Measurements from ENCODE around the gene DYNLT4.
"Not testable (repeated sequence)": the region's sequence is repeated elsewhere in the genome, so short reads cannot be mapped to it uniquely, and the experiment has no call there.

DYNLT4 gene

DNA sequence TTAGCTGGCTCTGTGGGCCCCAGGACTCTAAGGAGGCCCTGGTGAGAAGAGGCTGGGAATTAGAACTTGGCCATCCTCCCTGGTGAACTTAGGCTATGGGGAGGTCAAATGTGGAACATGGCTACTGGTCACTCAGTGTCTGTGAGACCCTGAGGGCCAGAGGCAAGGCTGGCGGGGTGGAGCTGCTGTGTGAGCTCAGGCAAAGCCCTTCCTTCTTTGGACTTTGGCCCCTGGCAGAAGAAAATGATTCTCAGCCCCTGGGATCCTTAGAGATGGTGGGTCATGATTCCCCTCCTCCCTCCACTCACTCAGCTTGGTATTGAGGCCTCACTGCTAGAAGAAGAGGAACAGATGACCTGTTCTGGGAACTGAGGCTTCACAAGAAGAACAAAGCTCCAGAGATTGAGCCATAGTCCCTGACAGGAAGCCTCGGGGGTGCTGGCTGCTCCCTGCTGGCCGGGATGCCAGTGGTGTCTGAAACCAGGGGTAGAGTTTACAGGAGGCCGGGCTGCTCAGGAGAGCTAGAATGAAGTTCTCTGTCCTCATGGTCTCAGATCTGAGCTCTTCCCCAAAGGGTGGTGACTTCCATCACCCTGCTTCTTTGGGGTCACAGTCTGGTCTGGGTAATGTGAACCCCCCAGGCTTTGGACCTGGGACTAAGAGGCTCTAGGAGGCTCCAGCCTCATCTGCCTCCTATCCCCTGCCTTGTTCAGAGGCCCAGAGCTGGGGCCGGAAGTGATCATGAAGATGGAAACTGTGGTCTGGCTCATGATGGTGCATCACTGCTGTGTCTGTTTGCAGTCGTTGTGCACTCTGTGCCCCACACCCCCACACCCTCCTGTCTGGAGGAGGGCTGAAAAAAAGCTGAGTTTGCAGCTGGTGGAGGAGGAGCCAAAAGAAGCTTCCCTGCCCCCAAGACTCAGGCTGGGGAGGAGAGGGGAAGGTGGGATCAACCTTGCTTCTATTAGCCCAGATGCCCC, 2.1 kb upstream of the DYNLT4 start:
- peak; percentile 77 for DNase-seq (ENCODE audit: low read depth)

DNA sequence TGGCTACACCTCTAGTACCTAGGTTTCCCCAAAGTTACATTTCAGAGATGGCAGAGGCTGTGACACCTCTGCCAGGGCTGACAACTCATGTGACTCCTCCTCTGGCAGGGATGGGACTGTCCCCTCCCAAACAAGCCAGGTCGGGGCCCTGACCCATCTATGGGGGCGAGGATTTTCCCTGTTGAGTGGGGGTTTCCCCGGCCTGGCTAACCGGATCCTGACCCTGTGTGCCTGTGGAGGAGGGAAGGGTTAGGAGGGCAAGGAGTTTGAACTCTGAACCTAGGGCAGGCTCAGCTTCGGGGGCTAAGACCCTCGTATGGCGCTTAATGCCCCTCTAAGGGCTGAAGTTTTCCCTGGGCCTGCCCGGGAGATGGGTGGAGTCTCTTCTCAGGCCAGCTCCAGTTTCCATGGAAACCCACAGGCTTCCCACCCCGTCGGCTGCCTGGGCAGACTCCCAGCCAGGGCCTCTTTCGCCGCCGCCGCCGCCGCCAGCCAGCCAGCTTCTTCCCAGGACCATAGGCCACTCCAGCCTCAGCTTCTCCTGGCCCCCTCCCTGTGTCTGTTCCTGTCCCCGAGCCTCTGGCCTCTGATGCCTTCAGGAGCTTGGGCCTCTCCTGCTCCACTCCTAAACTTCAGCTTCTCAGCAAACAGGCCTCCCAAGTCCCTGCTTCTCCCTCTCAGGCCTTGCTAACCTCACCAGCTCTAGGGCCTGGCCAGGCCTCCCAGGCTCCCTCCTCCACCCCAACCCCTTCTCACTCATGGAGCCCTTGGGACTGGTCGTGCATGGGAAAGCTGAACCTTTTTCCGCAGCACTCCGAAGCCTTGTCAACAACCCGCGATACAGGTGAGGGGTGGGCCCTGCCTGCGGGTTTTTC, 1.1 kb upstream of the DYNLT4 start, which contains the start of gene BTBD19:
BTBD19 (plus strand) TSS at position 461 of the 875 bp plus-strand sequence; CDS start at position 759, 298 bp downstream.
- peak; percentile 94 for DNase-seq (ENCODE audit: low read depth)

DNA sequence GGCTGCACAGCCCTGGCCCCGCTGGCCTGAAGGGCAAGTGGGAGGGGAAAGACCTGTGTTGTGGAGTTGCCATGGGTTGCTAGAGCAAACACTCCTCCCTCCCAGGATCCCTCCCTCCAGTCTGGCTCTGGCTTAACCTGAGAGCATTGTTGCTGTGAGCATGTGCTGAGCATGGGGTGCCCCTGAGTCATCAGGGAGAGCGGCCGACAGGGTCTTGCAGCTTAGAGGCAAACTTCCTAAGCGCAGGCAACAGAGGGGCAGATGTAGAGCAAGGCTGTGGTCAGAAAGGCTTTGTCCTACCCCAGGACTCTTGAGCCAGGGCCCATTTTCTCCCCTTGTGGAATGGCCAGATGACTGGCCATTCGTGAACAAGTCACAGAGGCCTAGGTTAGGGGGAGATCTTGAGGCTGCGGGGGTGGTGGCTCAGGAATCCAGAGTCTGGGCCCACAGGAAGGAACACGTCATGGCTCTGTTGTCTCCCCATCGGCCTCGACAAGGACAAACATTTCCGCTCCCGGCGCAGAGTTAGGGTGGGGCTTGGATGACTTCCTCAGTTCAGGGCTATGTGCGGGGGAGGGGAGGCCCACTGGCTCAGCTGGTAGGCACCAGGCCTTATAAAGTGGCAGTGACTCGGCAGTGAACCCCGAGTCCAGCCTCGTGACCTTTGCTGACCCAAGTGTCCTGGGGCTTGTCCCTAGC, 362 bp upstream of the DYNLT4 start:
- DNase-seq (ENCODE audit: low read depth) = peak; percentile 100

DNA sequence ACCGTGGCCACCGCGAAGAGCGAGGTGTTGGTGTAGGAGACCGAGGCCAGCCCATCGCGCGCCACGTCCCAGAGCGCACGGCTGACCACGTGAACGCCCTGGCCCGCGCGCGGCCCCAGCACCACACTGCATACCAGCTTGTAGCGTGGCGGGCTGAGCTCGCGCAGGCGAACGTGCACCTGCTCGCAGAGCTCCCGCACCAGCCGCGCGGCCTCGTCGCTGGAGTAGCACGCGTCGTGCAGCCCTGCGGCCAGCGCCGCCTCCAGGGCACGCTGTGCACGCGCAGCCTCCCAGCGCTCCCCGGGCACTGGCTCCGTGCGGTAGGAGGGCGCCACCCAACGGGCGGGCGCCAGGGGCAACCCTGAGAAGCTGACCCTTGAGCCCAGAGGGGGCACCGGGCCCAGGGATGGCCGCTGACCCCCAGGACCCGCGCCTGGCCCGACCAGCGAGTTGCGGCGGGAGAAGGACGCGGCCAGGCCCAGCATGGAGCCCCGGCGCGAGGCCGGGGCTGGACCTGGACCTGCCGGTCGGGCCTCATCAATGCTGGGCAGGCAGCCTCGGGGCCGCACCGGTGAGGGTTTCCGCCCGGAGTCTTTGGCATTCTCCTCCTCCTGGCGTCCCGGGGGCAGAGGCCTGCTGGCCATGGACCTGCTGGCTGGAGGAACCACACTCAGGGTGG, 987 bp downstream of the DYNLT4 start:
- no peak for DNase-seq (ENCODE audit: low read depth)

DNA sequence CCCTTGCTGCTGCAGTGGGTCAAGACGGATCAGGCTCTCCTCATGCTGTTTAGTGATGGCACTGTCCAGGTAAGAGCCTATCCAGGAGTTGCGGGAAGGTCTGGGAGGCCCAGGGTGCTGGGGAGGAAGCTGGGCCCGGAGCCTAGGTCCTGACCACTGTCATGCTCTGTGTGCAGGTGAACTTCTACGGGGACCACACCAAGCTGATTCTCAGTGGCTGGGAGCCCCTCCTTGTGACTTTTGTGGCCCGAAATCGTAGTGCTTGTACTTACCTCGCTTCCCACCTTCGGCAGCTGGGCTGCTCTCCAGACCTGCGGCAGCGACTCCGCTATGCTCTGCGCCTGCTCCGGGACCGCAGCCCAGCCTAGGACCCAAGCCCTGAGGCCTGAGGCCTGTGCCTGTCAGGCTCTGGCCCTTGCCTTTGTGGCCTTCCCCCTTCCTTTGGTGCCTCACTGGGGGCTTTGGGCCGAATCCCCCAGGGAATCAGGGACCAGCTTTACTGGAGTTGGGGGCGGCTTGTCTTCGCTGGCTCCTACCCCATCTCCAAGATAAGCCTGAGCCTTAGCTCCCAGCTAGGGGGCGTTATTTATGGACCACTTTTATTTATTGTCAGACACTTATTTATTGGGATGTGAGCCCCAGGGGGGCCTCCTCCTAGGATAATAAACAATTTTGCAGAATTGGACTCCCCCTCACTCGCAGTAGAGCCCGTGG, 1.7 kb downstream of the DYNLT4 start:
- DNase-seq (ENCODE audit: low read depth) = no peak

GRCh38 chr1:44803312-44804095, 3.6 kb downstream of the DYNLT4 start:
- no peak for DNase-seq (ENCODE audit: low read depth)

DNA sequence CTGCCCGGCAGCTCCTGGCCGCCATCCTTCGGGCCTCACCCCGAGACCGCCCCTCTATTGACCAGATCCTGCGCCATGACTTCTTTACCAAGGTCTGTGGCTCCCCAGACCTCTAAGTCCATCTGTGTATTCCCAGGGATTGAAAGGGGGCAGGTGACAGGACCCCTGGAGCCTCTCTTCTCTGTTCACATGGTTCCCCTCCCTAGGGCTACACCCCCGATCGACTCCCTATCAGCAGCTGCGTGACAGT, 4.2 kb downstream of the DYNLT4 start:
- DNase-seq (ENCODE audit: low read depth) = no peak

- DNase-seq (ENCODE audit: low read depth) = no peak
These were observed 4.7 kb downstream of the DYNLT4 start for GRCh38 chr1:44802306-44803061.

DNA sequence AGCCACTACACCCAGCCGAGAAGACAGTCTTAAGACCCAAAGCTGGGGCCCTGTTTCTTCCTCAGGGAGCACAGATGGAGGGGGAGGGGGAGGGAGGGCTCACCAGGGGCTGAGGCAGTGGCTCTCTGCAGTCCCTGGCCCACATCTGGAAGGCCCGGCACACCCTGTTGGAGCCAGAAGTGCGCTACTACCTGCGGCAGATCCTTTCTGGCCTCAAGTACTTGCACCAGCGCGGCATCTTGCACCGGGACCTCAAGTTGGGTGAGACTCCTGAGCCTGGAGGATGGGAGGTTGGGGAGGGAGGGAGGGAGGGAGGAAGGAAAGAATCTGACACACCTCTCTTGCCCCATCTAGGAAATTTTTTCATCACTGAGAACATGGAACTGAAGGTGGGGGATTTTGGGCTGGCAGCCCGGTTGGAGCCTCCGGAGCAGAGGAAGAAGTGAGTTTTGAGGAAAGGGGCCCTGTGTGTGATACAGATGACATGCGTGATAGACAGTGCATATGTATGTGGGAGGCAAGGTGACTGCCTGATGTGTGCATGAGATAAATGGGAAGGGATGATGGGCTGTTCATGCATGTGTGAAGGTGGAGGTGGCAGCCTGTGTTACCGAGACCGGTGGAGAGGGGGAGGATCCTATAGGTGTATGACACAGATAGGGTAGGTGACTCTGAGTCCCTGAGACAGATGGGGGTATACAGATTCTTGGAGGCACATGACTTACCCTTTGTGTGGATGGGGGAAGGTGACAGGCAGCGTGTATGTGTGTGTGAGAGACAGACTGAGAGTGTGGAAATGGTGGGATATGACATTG, 5.5 kb downstream of the DYNLT4 start:
- peak; percentile 45 for DNase-seq (ENCODE audit: low read depth)

- peak; percentile 99 for DNase-seq (ENCODE audit: low read depth)
These were observed 7.2 kb downstream of the DYNLT4 start, which contains the start of gene PLK3 for GRCh38 chr1:44799770-44800584. TSS of gene PLK3 (plus strand) at chr1:44800377. CDS start at chr1:44800464, 87 bp downstream.

DNA sequence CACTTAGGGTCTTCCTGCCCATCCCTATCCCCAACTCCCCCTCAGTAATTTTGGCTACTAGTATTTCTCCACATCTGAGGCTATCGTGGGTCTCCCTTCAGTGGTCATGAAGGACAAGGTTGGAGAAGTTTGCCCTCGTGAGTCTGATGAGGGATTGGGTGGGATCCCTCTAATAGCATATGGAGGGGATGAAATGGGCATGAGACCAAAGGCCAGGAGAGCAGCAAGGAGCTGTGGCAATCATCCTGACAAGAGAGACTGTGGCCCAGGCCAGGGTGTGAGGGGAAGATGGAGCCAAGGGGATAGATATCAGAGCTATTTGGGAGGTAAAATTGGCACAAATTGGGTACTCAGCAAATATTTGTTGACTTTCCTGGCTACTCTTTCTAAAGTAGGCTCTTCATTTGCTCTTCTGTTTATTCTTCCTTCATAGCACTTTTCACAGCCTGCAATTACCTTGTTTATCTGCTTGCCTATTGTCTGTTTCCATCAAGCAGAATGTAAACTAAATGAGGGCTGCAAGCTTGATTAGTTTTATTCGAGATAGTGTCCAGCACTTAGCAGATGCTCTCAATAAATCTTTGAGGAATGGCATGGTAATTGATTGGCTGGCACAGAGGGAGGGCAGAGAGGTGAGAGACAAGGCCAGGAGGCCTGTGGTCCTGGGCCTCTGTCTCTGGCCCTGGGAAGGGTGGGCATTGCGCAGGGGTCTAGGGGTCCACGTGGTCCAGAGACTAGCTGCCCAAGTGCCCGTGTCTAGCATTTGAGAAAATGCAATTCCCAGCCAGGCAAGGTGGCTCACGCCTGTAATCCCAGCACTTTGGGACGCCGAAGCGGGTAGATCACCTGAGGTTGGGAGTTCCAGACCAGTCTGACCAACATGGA, 8.4 kb downstream of the DYNLT4 start:
- no peak for DNase-seq (ENCODE audit: low read depth)

GRCh38 chr1:44797886-44798285, 9.3 kb downstream of the DYNLT4 start:
- not testable (repeated sequence) for DNase-seq (ENCODE audit: low read depth)

DNA sequence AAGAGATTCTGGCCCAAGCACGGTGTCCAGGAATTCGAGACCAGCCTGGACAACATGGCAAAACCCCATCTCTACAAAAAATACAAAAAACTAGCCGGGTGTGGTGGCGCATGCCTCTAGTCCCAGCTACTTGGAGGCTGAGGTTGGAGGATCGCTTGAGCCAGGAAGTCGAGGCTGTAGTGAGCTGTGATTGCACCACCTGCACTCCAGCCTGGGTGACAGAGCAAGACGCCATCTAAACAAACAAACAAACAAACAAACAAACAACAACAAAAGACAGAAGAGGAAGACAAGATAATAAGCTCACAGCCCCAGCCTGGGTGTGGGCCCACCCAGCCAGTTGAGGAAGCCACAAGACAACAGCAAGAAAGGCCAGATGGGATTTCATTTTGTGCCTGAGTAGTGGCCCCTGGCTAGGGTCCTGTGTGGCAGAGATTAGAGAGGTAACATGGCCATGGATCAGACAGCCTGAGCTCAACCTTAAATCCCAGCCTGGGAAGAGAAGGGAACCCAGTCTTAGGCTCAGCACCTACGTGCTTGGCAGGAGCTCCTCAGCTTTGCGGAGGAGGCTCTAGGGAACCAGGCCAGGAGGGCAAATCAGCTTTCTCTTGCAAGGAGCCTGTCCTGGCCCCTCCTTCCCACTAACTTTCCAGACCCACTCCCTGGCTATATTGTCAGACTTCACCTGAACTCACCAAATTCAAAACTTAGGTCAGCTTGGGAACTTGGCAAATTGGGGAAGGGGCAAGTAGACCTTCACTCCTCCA, 14.2 kb downstream of the DYNLT4 start:
- no peak for DNase-seq (ENCODE audit: low read depth)

- DNase-seq (ENCODE audit: low read depth) = no peak
These were observed 16.0 kb downstream of the DYNLT4 start for GRCh38 chr1:44790968-44791801.

Data from ELR (cell line).